Kidney epithelial cell (primary cell): Measurements from ENCODE around the gene SLC7A4. TPM values are rescaled to one million over a fixed set of nuclear protein-coding genes. Genes with fewer than 3 reads are reported as not detected.

Experiments
- DNase-seq: peaks from one replicate; pipeline ENCODE4 v3.0.0-alpha.2; 2010; ENCODE audit warnings: low read depth
- H3K27me3 ChIP-seq: 2 replicates; pipeline ENCODE4 v1.6.0; 2011; ENCODE audit warnings: low read length; ENCODE audit not compliant: control insufficient read depth, insufficient read depth
- H3K36me3 ChIP-seq: 2 replicates; pipeline ENCODE4 v1.5.1; 2011; ENCODE audit warnings: low read length; ENCODE audit not compliant: control insufficient read depth, insufficient read depth
- H3K4me3 ChIP-seq: 2 replicates; pipeline ENCODE4 v1.5.1; 2011; ENCODE audit warnings: low read depth, mild to moderate bottlenecking, control low read depth, low read length
- total RNA-seq: library from RNA; depleted of rRNA; stranded (reverse); fragments of >200 nt; gene quantifications from 2 replicates; pipeline ENCODE4 v1.2.3, GENCODE V29; 2015
- TF ChIP-seq, protein P1 (sequence below): IDR thresholded peaks from 2 replicates; pipeline ENCODE4 v1.5.1; 2011; ENCODE audit warnings: mild to moderate bottlenecking, moderate library complexity, low read length, control low read depth, inconsistent platforms; ENCODE audit not compliant: insufficient read depth, poor library complexity, severe bottlenecking

Gene SLC7A4
- total RNA-seq, 1 donor from 2014 or later, result 2.3 TPM

- Histone ChIP-seq H3K27me3 (peaks cover 28% of the 10 kb centered on the region), H3K36me3 (no peaks in the 10 kb centered on the region), H3K4me3 (no peak overlapping the region)
- no peak for DNase-seq
- TF ChIP-seq, protein P1, sequence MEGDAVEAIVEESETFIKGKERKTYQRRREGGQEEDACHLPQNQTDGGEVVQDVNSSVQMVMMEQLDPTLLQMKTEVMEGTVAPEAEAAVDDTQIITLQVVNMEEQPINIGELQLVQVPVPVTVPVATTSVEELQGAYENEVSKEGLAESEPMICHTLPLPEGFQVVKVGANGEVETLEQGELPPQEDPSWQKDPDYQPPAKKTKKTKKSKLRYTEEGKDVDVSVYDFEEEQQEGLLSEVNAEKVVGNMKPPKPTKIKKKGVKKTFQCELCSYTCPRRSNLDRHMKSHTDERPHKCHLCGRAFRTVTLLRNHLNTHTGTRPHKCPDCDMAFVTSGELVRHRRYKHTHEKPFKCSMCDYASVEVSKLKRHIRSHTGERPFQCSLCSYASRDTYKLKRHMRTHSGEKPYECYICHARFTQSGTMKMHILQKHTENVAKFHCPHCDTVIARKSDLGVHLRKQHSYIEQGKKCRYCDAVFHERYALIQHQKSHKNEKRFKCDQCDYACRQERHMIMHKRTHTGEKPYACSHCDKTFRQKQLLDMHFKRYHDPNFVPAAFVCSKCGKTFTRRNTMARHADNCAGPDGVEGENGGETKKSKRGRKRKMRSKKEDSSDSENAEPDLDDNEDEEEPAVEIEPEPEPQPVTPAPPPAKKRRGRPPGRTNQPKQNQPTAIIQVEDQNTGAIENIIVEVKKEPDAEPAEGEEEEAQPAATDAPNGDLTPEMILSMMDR, result no peak
Observed at GRCh38 chr22:21032868-21033688, 717 bp upstream of the SLC7A4 start.

GRCh38 chr22:21031545-21032036 is 770 bp downstream of the SLC7A4 start:
- TF ChIP-seq, protein P1, result no peak
- no peaks in the 10 kb centered on the region for H3K36me3 ChIP-seq
- H3K4me3 ChIP-seq, result no peak overlapping the region
- DNase-seq, result no peak
- peaks cover 28% of the 10 kb centered on the region for H3K27me3 ChIP-seq

DNA sequence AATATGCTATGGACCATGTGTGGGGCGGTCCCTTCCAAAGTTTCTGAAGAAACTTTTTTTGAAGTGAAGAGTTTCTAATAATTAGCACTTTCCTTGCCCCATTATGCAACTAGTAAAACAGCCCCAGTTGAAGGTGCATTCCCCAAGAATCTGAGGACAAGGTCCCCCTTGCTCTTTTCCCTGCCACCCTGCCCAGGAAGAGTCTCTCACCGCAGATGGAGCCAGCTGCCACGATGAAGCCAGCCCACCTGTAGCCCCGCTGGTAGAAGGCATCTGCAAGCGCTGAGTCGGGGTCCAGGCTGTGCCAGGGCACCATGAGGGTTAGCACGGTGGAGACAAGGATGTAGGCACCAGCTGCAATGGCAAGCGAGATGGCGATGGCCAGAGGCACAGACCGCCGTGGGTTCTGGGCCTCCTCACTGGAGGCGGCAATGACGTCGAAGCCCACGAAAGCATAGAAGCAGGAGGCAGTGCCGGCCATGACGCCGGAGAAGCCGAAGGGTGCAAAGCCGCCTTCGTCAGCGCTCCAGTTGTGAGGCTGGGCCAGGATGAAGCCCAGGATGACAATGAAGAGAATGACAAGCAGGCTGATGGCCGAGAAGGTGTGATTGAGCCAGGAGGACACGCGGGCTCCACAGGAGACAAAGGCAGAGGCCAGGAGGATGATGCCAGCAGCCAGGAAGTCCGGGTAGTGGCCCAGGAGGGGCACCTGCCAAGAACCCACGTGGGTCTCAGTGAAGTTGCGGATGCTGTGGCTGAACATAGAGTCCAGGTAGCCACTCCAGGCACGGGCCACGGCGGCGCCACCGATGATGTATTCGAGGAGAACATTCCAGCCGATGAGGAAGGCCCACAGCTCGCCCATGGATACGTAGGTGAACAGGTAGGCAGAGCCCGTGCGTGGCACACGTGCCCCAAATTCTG is 1.5 kb downstream of the SLC7A4 start:
- TF ChIP-seq, protein P1, result no peak
- H3K4me3 ChIP-seq, result no peak overlapping the region
- no peak for DNase-seq
- H3K27me3 ChIP-seq, result peaks cover 29% of the 10 kb centered on the region
- H3K36me3 ChIP-seq, result no peaks in the 10 kb centered on the region

DNA sequence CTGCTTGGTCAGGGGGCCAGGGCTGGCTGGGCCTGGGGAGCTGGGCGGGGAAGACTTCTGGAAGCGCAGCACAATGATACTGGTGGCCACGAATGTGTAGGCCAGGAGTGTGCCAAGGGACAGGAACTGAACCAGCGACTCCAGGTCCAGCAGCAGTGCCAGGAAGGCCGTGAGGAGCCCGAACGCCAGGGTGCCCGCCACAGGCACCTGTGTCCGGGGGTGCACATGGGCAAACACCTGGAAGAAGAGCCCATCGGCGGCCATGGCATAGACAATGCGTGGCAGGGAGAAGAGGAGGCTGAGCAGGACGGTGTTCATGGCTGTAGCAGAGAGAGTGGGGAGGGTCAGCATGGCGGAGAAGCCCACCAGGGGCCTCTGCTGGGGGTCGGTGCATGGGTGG is 2.3 kb downstream of the SLC7A4 start:
- TF ChIP-seq, protein P1, result no peak
- H3K36me3 ChIP-seq, result no peaks in the 10 kb centered on the region
- no peak for DNase-seq

DNA sequence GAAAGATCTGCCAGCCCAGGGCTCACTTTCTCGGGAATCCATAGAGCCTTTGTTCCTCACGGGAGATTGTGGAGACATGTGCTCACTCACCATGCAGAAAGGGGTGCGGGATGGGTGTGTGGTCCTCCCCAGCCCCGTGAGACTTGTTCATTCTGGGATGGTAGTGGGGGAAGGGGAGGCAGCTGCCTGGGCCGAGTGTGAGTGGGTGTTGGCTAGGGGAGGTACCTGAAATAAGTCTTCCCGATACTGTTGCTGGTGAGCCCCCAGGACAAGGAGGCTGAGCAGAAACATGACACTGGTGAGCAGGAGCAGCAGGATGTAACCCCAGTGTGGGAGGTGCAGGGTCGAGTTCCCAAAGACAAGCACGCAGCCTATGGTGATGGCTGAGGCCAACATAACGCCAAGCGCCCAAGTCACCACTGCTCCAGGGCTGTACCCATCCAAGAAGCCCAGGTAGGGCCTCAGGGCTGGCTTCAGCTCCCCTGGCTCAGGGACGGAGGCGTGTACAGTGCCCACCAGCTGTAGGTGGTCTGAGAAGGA is 2.8 kb downstream of the SLC7A4 start:
- TF ChIP-seq, protein P1, result no peak
- Histone ChIP-seq H3K27me3 (peaks cover 29% of the 10 kb centered on the region), H3K36me3 (no peaks in the 10 kb centered on the region), H3K4me3 (no peak overlapping the region)
- DNase-seq, result no peak

More for the DNA sequence above, 2.3 kb downstream of the SLC7A4 start:
- Histone ChIP-seq H3K4me3 (no peak overlapping the region), H3K27me3 (peaks cover 29% of the 10 kb centered on the region)
